Measurements from ENCODE around the gene MED31.
"Not testable (repeated sequence)": the region's sequence is repeated elsewhere in the genome, so short reads cannot be mapped to it uniquely, and the experiment has no call there.

DNA sequence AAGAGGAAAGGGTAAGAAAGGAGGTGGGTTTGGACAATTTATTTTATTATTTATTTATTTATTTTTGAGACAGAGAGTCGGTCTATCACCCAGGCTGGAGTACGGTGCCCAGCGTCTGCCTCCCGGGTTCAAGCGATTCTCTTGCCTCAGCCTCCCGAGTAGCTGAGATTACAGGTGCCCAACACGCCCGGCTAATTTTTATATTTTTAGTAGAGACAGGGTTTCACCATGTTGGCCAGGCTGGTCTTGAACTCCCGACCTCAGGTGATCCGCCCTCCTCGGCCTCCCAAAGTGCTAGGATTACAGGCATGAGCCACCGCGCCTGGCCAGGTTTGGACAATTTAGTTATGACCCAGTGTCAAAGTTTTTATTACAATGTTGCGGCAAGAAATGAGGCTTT, 11.8 kb upstream of the MED31 start:
- TF ChIP-seq SP1 (CRISPR knock-in tag; conservative IDR thresholded peaks at IDR 0.05); FOXJ3 (CRISPR knock-in tag; IDR thresholded peaks at IDR 0.05; ENCODE audit: borderline replicate concordance); PREB (CRISPR knock-in tag; IDR thresholded peaks at IDR 0.05; ENCODE audit: borderline replicate concordance); RELA (CRISPR knock-in tag; IDR thresholded peaks at IDR 0.05; ENCODE audit: borderline replicate concordance); KAT7 (CRISPR knock-in tag; IDR thresholded peaks at IDR 0.05; ENCODE audit: borderline replicate concordance); ZNF263 (CRISPR knock-in tag; IDR thresholded peaks at IDR 0.05; ENCODE audit: low read depth); ZNF138 (CRISPR knock-in tag; conservative IDR thresholded peaks at IDR 0.05): not testable (repeated sequence)
- TF ChIP-seq, protein P1, sequence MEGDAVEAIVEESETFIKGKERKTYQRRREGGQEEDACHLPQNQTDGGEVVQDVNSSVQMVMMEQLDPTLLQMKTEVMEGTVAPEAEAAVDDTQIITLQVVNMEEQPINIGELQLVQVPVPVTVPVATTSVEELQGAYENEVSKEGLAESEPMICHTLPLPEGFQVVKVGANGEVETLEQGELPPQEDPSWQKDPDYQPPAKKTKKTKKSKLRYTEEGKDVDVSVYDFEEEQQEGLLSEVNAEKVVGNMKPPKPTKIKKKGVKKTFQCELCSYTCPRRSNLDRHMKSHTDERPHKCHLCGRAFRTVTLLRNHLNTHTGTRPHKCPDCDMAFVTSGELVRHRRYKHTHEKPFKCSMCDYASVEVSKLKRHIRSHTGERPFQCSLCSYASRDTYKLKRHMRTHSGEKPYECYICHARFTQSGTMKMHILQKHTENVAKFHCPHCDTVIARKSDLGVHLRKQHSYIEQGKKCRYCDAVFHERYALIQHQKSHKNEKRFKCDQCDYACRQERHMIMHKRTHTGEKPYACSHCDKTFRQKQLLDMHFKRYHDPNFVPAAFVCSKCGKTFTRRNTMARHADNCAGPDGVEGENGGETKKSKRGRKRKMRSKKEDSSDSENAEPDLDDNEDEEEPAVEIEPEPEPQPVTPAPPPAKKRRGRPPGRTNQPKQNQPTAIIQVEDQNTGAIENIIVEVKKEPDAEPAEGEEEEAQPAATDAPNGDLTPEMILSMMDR (IDR thresholded peaks at IDR 0.05), result not testable (repeated sequence)
- TF ChIP-seq, protein P2, sequence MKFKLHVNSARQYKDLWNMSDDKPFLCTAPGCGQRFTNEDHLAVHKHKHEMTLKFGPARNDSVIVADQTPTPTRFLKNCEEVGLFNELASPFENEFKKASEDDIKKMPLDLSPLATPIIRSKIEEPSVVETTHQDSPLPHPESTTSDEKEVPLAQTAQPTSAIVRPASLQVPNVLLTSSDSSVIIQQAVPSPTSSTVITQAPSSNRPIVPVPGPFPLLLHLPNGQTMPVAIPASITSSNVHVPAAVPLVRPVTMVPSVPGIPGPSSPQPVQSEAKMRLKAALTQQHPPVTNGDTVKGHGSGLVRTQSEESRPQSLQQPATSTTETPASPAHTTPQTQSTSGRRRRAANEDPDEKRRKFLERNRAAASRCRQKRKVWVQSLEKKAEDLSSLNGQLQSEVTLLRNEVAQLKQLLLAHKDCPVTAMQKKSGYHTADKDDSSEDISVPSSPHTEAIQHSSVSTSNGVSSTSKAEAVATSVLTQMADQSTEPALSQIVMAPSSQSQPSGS (CRISPR knock-in tag; IDR thresholded peaks at IDR 0.05; ENCODE audit: borderline replicate concordance, low read depth), result not testable (repeated sequence)
